ENCODE data around the gene SRD5A3.

GRCh38 chr4:55303760-55304165 is 42.3 kb upstream of the SRD5A3 start:
- TF ChIP-seq CTCF (IDR thresholded peaks at IDR 0.05) (no peak), POLR2A (IDR thresholded peaks at IDR 0.05) (no peak)
